Endothelial cell (in vitro differentiated cells): ENCODE data around the gene MSANTD2. TPM values are rescaled to one million over a fixed set of nuclear protein-coding genes. Genes with fewer than 3 reads are reported as not detected.

Experiments used
- DNase-seq: peaks from one replicate; pipeline ENCODE4 v3.0.0; 2021; ENCODE audit warnings: low spot score
- H3K27ac Mint-ChIP-seq: one replicate; pipeline ENCODE4 v1.8.0; 2021; ENCODE audit warnings: mixed read lengths, inconsistent platforms; ENCODE audit not compliant: unreplicated experiment
- H3K27me3 Mint-ChIP-seq: one replicate; pipeline ENCODE4 v1.8.0; 2021; ENCODE audit warnings: mild to moderate bottlenecking, moderate library complexity, mixed read lengths, inconsistent platforms; ENCODE audit not compliant: unreplicated experiment
- H3K36me3 Mint-ChIP-seq: one replicate; pipeline ENCODE4 v1.8.0; 2021; ENCODE audit warnings: mild to moderate bottlenecking, low read depth, mixed read lengths, inconsistent platforms; ENCODE audit not compliant: unreplicated experiment
- H3K4me1 Mint-ChIP-seq: one replicate; pipeline ENCODE4 v1.8.0; 2021; ENCODE audit warnings: mild to moderate bottlenecking, mixed read lengths, inconsistent platforms; ENCODE audit not compliant: unreplicated experiment
- H3K4me3 Mint-ChIP-seq: one replicate; pipeline ENCODE4 v1.8.0; 2021; ENCODE audit warnings: mild to moderate bottlenecking, mixed read lengths, inconsistent platforms; ENCODE audit not compliant: unreplicated experiment
- H3K9me3 Mint-ChIP-seq: one replicate; pipeline ENCODE4 v1.8.0; 2021; ENCODE audit warnings: mixed read lengths, inconsistent platforms; ENCODE audit not compliant: unreplicated experiment
- CTCF ChIP-seq: fragments of 200-600 bp; sonication (generic); IDR thresholded peaks from one replicate; pipeline ENCODE4 v1.5.0; 2021; ENCODE audit warnings: antibody characterized with exemption; ENCODE audit not compliant: unreplicated experiment
- total RNA-seq: library from RNA; stranded (reverse); fragmentation: NEBNext Ultra II Directional; extraction: Animal tissue kit (Norgen Biotek cat#: 25700); gene quantifications from one replicate; pipeline ENCODE4 v1.2.1, GENCODE V29; 2021; ENCODE audit not compliant: unreplicated experiment

Gene MSANTD2
- total RNA-seq, 1 donor from 2014 or later = 32.4 TPM

DNA sequence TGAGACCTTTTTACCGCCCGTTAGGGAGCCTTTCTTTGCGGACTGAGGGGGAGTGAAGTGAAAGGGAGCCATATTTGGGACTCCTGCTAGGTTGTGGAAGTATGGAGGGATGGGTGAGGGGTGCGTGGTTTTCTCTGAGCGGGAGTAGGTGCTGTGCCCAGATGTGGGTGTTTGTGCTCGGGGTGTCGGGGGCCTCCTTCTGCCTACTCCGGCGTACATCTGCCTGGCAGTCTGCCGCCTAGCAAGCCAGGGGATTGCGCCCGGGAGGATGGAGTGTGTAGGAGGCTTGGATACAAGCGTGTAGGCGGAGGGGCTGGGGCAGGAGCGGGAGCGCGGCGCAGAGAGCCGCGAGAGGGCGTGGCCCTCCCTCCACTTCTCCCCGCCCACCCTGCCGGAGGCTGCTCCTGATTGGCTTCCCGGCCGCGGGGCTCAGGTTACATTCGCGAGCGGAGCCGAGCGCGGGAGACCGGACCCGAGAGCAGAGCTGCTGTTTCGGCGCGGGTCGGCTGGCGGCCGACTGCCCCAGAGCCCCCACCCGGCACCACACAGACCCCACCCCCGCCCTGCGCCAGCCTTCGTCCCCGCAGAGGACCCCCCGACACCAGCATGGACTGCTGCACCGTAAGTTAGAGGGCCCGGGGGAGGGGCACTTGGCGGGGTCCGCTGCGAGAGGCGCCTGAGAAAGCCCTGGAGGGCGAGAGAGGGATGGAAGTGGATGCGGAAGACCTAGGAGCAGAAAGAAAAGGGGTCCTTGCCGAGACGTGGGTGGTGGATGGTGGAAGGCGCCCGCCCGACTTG, 60.5 kb downstream of the MSANTD2 start, which contains the start of gene NRGN:
TSS of gene NRGN (plus strand) at position 464 of the 798 bp plus-strand sequence. CDS start at position 607, 143 bp downstream.
- H3K27ac Mint-ChIP-seq = peak within 1 kb of the TSS; percentile 70
- peak within 1 kb of the TSS; percentile 82 for H3K4me3 Mint-ChIP-seq
- H3K4me1 Mint-ChIP-seq = peaks cover 38% of the 10 kb centered on the region
- peaks cover 6% of the 10 kb centered on the region for H3K36me3 Mint-ChIP-seq
- no peak for TF ChIP-seq CTCF
- DNase-seq = peak; percentile 95
- H3K27me3 Mint-ChIP-seq = peaks cover 23% of the 10 kb centered on the region
- no peaks in the 10 kb centered on the region for H3K9me3 Mint-ChIP-seq

DNA sequence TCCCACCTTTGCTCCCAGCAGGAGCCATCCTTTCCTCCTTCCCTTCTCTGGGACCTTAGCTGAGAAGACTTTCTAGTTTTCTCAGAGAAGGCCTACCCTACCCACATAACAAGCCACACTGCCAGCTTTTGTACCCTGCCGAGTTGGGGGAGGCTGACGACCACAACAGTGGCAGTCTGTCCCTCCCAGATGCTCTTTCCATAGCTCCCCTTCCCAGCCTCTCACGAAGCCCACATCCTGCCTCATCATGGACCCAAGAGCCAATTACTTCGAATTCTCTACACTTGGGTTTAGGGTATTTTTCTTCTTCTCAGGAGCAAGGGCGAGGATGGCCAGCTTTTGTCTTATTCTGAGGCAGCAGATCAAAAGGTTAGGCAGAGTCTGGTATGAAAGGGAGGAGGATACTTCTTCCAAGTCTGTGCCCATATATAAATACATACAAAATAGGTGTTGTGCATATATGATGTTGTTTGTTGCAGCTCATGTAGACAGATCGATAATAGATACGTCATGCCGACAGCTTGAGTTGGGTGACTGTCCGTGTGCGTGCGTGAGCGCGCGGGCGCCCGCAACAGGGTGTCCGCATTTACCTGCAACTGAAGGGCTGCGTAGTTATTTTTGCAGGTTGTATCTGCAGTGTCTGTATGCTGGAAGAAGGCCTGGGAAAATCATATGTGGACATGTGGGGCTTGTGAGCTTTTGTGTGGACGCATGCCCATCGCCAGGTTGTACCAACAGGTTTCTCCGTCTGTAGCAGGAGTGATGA, 61.3 kb downstream of the MSANTD2 start:
- DNase-seq = no peak
- Mint-ChIP-seq H3K27ac (peak overlapping the region; percentile 70), H3K4me3 (peak overlapping the region; percentile 76), H3K4me1 (peaks cover 43% of the 10 kb centered on the region), H3K36me3 (peaks cover 6% of the 10 kb centered on the region), H3K9me3 (no peaks in the 10 kb centered on the region), H3K27me3 (peaks cover 20% of the 10 kb centered on the region)
- TF ChIP-seq CTCF = no peak

GRCh38 chr11:124737638-124738305, 62.4 kb downstream of the MSANTD2 start:
- Mint-ChIP-seq H3K4me1 (peaks cover 43% of the 10 kb centered on the region), H3K27ac (no peak overlapping the region), H3K27me3 (peaks cover 15% of the 10 kb centered on the region), H3K36me3 (peaks cover 6% of the 10 kb centered on the region), H3K9me3 (no peaks in the 10 kb centered on the region), H3K4me3 (no peak overlapping the region)
- DNase-seq = no peak
- TF ChIP-seq CTCF = no peak

DNA sequence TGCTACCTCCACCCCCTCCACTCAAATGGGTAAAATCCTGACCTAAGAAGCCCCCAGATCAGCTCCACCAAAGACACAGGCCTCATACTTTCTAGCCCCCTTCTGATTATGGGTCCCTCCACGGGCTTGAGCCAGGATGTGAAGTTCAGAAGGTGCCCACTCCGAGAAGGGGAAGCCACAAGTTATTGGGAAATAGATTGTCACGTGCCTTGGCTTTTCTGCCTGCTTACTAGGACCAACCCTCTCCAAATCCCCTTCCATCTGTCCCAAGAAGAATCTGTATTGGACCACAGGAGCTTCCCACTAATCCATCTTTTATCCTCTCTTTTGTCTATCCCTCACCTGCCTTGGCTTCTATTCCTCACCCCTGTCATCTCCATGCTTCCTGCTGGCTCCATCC, 63.5 kb downstream of the MSANTD2 start:
- Mint-ChIP-seq H3K27ac (no peak overlapping the region), H3K36me3 (peaks cover 6% of the 10 kb centered on the region), H3K4me3 (peak overlapping the region; percentile 1), H3K27me3 (peaks cover 15% of the 10 kb centered on the region), H3K4me1 (peaks cover 40% of the 10 kb centered on the region), H3K9me3 (no peaks in the 10 kb centered on the region)
- TF ChIP-seq CTCF = no peak
- DNase-seq = no peak
